Testis (tissue), 2 donors: ENCODE results near the gene NCKAP5.

Source experiments
- POLR2A ChIP-seq: fragments of 450-650 bp; IDR thresholded peaks from one replicate; pipeline ENCODE4 v1.6.1; 2017; ENCODE audit warnings: antibody characterized with exemption, mild to moderate bottlenecking, moderate library complexity
- TF ChIP-seq, protein P1 (sequence below), 3 experiments: fragments of 450-650 bp in 2 of 3; fragments of 200-600 bp in 1 of 3; sonication (generic) in 1 of 3; IDR thresholded peaks; one replicate each; pipeline ENCODE4 v1.5.1; 2016 to 2019; ENCODE audit warnings: antibody characterized with exemption in 3 of 3, mild to moderate bottlenecking in 2 of 3, moderate library complexity in 1 of 3

DNA sequence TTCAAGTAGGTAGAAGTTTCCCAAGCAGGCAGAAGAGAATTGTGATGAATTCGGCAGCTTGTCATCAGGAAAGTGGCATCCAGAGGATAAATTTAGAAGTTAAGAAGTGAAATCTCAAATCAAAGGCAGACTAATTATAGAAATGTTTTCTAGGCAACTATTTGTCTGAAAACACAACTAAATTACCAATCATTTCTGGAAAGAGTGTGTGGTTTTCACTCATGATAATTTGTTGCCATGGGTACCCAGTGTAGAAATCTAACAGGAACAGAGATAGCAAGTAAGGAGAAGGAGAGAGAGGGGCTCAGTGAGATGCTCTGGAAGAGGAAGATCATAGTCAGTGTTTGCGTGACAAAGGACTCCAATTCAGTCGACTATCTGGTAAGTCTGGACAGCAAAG is 208.1 kb downstream of the NCKAP5 start:
- TF ChIP-seq, protein P1, sequence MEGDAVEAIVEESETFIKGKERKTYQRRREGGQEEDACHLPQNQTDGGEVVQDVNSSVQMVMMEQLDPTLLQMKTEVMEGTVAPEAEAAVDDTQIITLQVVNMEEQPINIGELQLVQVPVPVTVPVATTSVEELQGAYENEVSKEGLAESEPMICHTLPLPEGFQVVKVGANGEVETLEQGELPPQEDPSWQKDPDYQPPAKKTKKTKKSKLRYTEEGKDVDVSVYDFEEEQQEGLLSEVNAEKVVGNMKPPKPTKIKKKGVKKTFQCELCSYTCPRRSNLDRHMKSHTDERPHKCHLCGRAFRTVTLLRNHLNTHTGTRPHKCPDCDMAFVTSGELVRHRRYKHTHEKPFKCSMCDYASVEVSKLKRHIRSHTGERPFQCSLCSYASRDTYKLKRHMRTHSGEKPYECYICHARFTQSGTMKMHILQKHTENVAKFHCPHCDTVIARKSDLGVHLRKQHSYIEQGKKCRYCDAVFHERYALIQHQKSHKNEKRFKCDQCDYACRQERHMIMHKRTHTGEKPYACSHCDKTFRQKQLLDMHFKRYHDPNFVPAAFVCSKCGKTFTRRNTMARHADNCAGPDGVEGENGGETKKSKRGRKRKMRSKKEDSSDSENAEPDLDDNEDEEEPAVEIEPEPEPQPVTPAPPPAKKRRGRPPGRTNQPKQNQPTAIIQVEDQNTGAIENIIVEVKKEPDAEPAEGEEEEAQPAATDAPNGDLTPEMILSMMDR (IDR thresholded peaks at IDR 0.05) = no peak
- TF ChIP-seq POLR2A = no peak
